ENCODE measurements around the gene ANTXRL. TPM values are rescaled to one million over a fixed set of nuclear protein-coding genes. Genes with fewer than 3 reads are reported as not detected.

The ANTXRL gene
- total and polyA plus RNA-seq, 2 of the 8 experiments (the other 6 are each of a cell fraction or from before 2014, with no cell fraction given), result not detected

GRCh38 chr10:46263831-46264268, 22.9 kb upstream of the ANTXRL start:
- H4K91ac ChIP-seq (replicated peaks; ENCODE audit: insufficient read length, low read length), result no peak overlapping the region
- H2BK120ac ChIP-seq (replicated peaks; ENCODE audit: low read depth, low read length), result no peak overlapping the region
- H3K9me3 ChIP-seq (ENCODE audit: insufficient read depth in 2 of 2, low read depth in 1 of 2, low read length in 1 of 2), result no peaks in the 10 kb centered on the region
- H4K8ac ChIP-seq (ENCODE audit: extremely low read depth, insufficient read depth, low read length), result peak overlapping the region; percentile 23; the same call in 1 of the 2 replicates
- FAIRE-seq, result no peak
- ChIA-PET POLR2A (ENCODE audit: partially characterized antibody) (no interaction called here), CTCF (ENCODE audit: partially characterized antibody) (interaction anchor here (1.5 to 4.2 kb wide), 3 partner anchors 8 to 35 kb away, joined by 5 to 32 read pairs (median 8); no protein-coding TSS in a partner anchor)
- H3K4me1 ChIP-seq (replicated peaks in 1 of 4; ENCODE audit: control insufficient read depth in 3 of 4, insufficient read depth in 4 of 4, low read length in 3 of 4), result no peaks in the 10 kb centered on the region
- H3K4me2 ChIP-seq (ENCODE audit: insufficient read depth in 1 of 2, low read depth in 2 of 2, low read length in 2 of 2), result no peak overlapping the region
- WGBS, 2 experiments (ENCODE audit: extremely low coverage in 1 of 2, insufficient coverage in 1 of 2, insufficient read length in 1 of 2, insufficient replicate concordance in 2 of 2, low coverage in 1 of 2, low lambda C conversion rate in 2 of 2, missing lambda C conversion rate in 1 of 2), result 89% methylated on average over 6 of the region's 6 CpGs; no CpG with 5 or more reads in 1 of the 2 experiments
- no peaks in the 10 kb centered on the region for H3K36me3 ChIP-seq (ENCODE audit: control insufficient read depth in 2 of 4, insufficient read depth in 4 of 4, low read length in 3 of 4)
- peak in 1 of 2 experiments; percentile 43 for DNase-seq (ENCODE audit: low read depth in 1 of 2, low spot score in 2 of 2)
- no peak overlapping the region for H2AK5ac ChIP-seq (ENCODE audit: low read depth, low read length)
- no peak overlapping the region for H3K27ac ChIP-seq (ENCODE audit: low read depth, low read length)
- H2BK12ac ChIP-seq (ENCODE audit: low read depth, low read length), result no peak overlapping the region
- no peak overlapping the region for H4K5ac ChIP-seq (ENCODE audit: insufficient read length, low read depth, low read length)
- peaks cover 0 to 6% of the 10 kb centered on the region in 2 experiments for H4K20me1 ChIP-seq (replicated peaks in 1 of 2; ENCODE audit: control insufficient read depth in 1 of 2, insufficient read depth in 2 of 2, low read length in 2 of 2)
- H3K56ac ChIP-seq (replicated peaks; ENCODE audit: insufficient read length, low read depth, low read length), result no peak overlapping the region
- H3K9ac ChIP-seq (replicated peaks in 1 of 4; ENCODE audit: extremely low read depth in 1 of 4, low read depth in 3 of 4, low read length in 3 of 4), result no peak overlapping the region
- H3K23ac ChIP-seq (ENCODE audit: insufficient read length), result no peak overlapping the region
- no peaks in the 10 kb centered on the region for H3K27me3 ChIP-seq (replicated peaks in 1 of 4; ENCODE audit: control insufficient read depth in 3 of 4, extremely low read depth in 1 of 4, insufficient read depth in 3 of 4, low read length in 3 of 4)
- no peak overlapping the region for H2BK15ac ChIP-seq (ENCODE audit: low read length)
- no peak overlapping the region for H3K14ac ChIP-seq (ENCODE audit: insufficient read length)
- no peak overlapping the region for H3K18ac ChIP-seq (ENCODE audit: extremely low read depth, low read length)
- H2AFZ ChIP-seq (ENCODE audit: low read length), result no peak overlapping the region
- H3K23me2 ChIP-seq (ENCODE audit: low read depth, low read length), result peaks cover 11% of the 10 kb centered on the region; the same call in 1 of the 2 replicates
- no peak for TF ChIP-seq USF2 (IDR thresholded peaks at IDR 0.05; ENCODE audit: low read length)
- no peak for TF ChIP-seq ZNF274 (IDR thresholded peaks at IDR 0.05; ENCODE audit: borderline replicate concordance, extremely low read depth, low read length)
- TF ChIP-seq SRF (IDR thresholded peaks at IDR 0.05; ENCODE audit: low read depth, low read length), result no peak
- no peak for TF ChIP-seq NRF1 (IDR thresholded peaks at IDR 0.05; ENCODE audit: low read depth, low read length)
- no peak for TF ChIP-seq SIN3A (conservative IDR thresholded peaks at IDR 0.05 in 1 of 2, IDR thresholded peaks at IDR 0.05 in 1 of 2; ENCODE audit: low read depth in 1 of 2, low read length in 2 of 2)
- no peak for TF ChIP-seq MAFK (IDR thresholded peaks at IDR 0.05; ENCODE audit: low read depth, low read length)
- H3K4me3 ChIP-seq (ENCODE audit: extremely low read depth in 1 of 4, insufficient read depth in 2 of 4, low read depth in 3 of 4, low read length in 4 of 4), result no peak overlapping the region
- H2BK20ac ChIP-seq (ENCODE audit: low read length), result no peak overlapping the region
- H2BK5ac ChIP-seq (ENCODE audit: low read depth, low read length), result no peak overlapping the region
- no peaks in the 10 kb centered on the region for H3K79me2 ChIP-seq (ENCODE audit: control insufficient read depth in 1 of 2, insufficient read depth in 2 of 2, low read length in 2 of 2)
- 0 out of 2 replicates have a peak, but pooled peaks cover 2% of the 10 kb centered on the region for H3K79me1 ChIP-seq (ENCODE audit: low read depth, low read length)
- no peak overlapping the region for H3K4ac ChIP-seq (replicated peaks; ENCODE audit: insufficient read length, low read depth, low read length)

Data from H1 (cell line).